GM21786 (cell line): ENCODE measurements around the gene THEM5.
"Not testable (repeated sequence)": the region's sequence is repeated elsewhere in the genome, so short reads cannot be mapped to it uniquely, and the experiment has no call there.

Experiments
- ATAC-seq: cut with Tn5 transposase; IDR thresholded peaks from one replicate; pipeline ENCODE4 v1.9.1; 2021; ENCODE audit not compliant: unreplicated experiment

The THEM5 gene

DNA sequence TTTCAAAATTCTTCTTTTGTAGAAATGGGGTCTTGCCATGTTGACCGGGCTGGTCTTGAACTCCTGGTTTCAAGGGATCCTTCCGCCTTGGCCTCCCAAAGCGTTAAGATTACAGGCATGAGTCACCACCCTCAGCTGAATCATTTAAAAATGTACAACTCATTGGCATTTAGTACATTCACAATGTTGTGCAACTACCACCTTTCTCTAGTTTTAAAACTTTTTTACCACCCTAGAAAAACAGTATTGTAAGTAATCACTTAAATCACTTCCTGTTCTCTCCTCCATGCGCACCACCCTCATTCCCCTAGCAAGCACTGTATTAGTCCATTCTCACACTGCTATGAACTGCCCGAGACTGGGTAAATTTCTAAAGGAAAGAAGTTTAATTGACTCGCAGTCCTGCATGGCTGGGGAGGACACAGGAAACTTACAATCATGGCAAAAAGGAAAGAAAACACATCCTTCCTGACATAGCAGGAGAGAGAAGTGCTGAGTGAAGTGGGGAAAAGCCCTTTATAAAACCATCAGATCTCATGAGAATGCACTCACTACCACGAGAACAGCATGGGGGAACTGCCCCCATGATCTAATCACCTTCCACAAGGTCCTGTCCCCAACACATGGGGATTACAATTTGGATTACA, 14.4 kb upstream of the THEM5 start:
- ATAC-seq, result no peak

DNA sequence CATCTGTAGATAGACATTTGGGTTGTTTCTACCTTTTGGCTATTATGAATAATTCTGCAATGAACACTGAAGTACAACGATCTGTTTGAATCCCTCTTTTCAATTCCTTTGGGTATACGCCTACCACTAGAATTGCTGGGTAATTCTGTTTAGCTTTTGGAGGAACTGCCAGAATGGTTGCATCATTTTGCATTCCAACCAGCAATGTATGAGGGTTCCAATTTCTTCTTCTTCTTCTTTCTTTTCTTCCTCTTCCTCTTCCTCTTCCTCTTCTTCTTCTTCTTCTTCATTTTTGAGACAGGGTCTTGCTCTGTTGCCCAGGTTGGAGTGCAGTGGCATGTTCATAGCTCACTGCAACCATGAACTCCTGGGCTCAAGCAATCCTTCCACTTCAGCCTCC, 13.8 kb upstream of the THEM5 start:
- ATAC-seq, result no peak

DNA sequence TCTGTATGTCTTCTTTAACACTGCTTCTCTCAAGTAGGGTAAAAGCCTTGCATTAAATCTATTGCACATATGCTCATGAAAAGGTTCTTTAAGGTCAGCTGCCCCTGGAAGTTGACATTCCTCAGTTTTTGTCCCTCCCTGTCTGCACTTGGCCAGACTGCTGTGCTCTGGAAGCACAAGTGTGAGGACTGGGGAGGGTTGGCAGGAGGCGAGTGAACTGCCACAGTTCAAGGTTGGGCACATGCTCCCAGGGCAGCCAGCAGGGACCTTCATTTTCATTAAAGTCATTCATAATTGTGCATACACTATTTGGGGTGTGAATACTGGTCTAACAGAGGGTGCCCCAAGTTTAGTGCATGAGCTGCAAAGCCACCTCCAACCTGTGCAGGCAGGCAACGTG, 10.9 kb upstream of the THEM5 start:
- ATAC-seq, result no peak

DNA sequence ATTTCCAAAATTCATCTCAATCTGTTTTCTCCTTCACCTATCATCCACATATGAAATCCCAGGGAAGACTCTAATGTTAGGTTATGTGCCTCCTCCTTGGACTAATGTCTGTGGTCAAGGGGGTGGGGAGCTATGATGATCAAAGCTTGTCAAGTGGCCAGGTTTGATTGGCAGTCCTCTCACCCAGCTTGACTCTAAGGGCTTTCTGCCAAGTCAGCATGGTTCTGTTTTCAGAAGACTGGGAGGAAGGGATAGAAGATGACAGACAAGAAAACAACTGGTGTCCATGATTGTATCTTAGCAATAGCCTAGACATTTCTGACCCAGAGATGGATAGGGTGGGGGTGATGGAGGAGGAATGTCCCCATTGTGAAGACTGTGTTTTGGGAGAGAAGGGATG, 9.1 kb upstream of the THEM5 start:
- no peak for ATAC-seq

DNA sequence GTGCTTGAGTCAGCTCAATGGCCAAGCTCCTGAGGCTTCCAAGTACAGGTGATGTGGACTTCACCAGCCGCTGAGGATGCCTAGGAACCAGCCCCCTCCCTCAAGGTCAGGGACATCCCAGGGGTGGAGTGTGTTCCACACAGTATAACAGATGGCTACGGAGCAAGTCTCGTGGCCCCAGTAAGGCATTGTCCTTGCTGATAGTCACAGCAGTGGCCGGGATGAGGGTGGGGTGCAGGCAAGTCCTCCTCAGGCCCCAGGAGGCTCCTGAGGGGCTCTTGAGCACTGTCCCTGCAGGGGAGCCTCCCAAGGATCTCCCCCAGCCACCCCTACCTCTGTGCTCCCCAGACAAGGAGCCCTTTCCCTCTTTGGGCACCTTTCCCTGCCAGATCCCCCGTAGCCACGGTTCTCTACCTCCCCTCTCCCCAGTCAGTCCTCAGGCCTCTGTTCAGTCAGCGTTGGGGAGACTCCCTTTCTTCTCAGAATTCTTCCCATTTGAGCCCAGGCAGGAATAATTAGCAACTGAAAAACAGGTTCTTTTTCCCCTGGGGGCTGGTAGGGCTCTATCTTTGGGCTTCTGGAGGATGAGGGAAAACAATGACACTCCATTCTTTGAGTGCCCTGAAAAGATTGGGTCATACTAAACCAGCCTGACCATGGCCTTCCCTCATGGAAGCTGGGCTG, 7.1 kb upstream of the THEM5 start:
- ATAC-seq, result no peak

DNA sequence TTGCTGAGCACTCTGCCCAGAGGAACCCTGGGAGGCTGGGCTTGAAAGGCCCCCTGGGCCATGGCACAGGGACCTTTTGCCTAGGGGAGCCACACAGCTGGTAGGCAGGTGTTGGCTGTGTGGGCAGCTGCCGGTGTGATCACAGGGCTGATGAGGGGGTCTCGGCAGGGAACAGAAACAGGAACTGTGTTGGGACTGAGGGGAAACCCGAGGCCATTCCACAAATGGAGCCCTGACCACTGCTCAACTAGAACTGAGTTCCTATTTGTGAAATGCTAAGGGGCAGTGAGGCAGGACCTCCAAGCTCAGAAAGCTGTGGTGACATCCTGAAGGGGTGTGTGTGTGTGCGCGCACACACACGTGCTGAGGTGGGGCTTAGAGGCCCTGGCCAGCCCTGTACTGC, 6.4 kb upstream of the THEM5 start:
- ATAC-seq, result no peak

DNA sequence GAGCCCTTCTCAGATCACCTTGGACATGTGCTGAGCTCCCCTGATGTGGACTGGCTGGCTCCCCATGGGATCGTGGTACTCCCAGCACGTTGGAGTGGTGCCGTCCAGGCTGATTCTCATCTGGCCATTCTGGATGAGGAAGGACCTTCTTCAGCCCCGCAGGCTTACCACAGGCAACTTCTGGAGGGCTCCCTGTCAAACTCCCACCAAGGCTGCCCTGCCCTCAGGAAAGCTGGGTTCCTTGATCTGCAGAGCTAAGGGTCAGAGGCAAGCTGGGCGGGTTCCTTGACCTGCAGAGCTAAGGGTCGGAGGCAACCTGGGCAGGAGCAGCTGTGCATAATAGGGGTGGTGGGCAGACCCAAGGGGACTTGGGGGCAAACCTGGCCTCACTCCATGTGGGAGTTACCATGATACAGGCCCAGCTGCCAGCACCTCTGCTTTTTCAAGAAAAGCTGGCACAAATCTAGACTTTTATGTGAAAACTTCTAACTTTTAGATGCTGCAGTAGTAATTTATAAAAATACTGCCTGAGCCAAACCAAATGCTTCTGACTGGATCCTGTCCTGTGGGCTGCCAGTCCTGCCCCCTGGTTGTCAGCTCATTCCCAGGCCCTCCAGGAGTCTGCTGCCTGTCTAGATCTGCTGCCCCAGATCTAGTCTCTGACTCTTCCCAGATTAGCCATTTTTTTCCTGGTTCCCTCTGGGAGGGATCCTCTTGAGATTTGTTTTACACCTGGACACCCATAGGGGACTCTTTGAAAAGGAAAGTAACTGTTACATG, 5.6 kb upstream of the THEM5 start:
- ATAC-seq, result no peak

DNA sequence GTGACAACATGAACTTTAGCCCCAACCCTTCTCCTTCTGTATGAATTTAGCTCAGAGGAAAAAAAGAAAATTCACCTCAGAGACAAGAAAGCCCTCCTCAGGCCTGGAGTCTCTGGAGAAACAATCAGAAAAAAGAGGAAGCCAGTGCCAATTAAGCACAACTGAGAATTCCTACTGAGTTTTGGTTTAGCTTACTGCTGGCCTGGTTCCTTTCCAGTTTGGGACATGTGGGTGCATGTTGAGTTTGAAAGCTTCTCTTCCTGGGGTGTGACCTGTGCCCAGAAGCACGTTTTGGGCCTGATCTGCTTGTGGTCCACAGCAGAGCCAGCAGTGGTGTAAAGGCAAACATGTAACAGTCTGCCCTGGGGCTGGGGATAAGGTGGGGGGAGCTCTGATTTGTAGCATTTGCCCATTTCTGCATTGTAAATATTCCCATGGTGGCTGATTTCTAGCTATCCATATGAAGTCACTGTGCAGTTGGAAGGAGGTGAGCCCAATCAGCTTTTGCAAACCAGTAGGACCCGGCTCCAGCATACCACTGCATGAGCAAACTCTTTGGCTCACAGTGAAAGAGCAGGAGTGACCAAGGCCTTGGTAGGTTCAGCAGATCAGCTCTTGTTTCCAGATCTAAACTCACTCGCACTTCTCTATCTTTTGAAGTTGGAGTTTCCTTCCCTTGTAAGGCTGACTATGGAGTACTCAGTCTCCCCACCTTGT, 4.7 kb upstream of the THEM5 start:
- ATAC-seq, result no peak

DNA sequence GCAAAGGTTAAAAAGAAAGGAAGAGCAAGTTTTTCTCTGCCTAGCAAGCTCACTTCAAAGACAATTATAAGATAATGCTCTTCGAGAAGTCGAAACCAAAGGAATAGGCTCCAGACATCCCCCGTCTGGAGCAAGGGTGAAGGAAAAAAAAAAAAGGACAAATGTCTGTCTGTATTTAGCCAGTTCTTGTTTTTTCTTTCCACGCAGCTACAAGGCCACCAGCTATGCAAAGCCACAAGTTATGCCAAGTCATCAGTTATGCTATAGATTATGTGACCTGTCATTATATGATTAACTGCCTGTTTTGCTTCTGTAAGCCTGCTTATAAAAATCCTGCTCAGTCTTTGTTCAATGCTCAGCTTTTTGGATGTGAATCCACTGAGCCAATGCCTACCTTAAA, 2.4 kb upstream of the THEM5 start:
- ATAC-seq, result no peak

DNA sequence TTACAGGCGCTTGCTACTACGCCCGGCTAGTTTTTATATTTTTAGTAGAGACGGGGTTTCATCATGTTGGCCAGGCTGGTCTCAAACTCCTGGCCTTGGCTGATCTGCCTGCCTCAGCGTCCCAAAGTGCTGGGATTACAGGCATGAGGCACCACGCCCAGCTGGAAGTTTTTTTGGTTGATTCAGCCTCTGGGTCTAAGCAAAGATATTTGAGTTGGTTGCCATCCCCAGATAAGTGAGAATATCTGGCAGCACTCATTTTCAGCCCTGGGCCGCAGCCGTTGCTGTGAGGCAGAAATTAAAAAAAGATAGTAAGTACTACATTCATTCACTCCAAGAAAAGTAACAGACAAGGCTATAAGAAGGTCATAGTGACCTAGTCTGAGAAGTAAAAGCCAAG, 2.0 kb upstream of the THEM5 start:
- not testable (repeated sequence) for ATAC-seq

DNA sequence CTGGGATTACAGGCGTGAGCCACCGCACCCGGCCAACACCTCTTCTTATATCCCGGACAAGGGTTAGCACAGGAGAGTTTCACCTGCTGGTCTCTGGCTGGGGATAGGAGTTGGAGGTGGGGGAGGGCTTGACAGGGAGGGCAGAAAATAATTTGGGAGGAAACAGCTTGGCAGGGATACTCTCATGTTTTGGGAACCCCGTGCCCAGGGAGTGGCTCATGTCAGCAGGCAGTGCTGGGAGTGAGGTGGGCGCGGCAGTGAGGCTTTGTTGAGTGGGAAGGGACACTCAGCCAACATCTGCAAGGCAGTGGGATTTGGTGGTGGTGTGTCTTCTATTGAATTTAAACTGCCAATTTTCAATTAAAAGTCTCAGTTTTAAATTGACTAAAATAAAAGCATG, 1.1 kb upstream of the THEM5 start:
- ATAC-seq, result no peak

DNA sequence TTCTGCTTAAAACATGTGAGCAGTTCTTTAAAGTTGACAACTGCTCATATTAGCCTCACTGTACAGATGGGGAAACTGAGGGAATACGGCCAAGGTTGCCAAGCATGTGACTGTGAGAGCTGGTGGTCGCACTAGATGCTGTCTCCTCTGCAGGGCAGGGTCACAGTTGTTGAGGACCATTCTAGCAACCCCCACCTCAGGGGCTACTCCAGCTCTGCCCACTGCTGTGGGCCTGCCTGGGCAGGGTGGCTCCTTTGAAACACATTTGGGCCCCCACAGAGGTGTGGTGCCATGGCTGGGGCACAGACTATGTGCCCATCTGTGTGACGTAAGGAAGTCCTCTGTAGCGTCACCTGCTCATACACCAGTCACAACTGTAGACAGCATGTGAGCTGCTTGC, 779 bp downstream of the THEM5 start:
- ATAC-seq, result no peak

DNA sequence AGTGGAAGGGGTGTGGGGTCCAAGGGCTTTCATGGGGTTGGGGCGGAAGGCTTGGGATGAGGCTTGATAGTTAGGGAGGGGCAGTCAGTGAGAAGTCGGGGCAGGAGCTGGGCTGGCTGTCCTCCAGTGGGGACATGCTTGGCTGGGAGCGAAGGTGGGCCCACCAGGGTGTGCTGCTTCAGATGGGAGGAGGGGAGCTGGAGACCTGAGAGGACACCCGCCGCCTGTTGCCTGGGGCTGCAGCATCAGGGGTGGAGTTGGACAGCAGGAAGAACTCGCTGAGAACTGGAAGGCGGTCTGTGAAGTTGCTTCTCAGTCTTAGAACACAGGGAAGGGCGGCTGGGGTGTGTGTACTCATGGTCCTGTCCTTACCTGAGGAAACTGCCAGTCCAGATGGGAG, 1.6 kb downstream of the THEM5 start:
- no peak for ATAC-seq

DNA sequence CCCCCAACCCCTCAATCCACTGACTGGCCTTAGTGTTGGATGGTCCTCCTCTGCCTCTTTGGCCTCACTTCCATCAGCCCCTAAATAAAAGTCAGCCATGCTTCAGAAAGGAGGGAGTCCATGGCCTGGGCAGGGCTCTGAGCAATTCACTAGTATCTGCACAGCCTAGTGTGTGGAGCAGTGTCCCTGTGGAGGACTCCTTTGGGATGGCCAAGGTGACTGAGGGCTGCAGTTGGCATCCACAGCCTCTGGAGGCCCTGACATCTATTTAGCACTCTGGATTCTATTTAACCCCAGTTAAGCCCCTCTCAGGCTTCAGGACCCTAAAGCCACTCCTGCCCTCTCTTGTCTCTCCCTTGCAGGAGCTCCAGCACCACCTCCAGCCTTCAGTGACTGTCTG, 3.6 kb downstream of the THEM5 start:
- no peak for ATAC-seq

DNA sequence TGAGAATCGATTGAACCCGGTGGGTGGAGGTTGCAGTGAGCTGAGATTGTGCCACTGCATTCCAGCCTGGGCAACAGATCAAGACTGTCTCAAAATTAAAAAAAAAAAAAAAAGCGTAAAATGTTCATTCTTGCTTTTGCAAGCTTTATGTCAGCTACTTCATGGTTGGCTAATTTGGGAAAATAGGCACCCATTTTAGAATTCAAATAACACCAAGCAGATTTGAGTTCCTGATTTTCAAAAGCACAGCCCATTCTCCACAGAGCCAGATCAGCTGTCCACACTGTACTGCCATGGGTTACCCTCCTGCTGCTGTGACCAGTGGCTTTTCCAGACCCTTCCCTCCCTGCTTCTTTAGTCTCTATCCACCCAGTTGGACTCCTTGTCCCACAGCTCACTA, 4.4 kb downstream of the THEM5 start:
- ATAC-seq, result no peak

DNA sequence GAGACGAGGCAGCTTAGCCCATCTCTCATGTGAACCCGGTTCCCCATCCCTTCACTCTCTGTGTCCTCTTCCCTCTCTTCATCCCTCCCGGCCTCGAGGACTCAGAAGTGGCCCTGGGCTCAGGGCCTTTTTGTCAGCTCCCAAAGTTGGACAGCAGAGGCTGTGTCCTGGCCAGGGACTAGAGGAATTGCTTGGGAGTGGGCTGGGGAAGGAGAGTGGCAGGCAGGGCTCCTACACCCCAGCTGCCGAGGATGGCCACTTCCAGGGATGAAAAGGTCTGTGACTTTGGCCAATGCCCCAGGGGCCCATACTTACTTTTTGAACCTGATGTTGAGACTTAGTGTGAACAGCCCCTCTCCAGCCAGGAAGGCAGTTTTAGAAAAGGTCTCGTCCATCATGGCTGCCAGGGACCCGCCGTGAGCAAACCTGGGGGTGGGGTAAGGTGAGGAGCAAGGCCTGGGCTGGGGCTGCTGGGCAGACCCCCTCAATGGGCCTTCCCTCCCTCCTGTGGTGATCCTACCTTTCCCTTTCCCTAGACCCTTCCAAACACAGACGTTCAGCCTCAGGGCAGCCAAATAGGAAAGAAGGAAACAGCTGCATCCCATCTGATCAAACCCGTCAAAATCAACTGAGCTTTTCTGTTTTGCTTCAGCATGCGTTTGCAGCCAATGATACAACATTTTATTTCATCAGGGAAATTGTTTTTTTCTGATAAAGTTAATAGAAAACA, 5.5 kb downstream of the THEM5 start:
- ATAC-seq, result no peak

DNA sequence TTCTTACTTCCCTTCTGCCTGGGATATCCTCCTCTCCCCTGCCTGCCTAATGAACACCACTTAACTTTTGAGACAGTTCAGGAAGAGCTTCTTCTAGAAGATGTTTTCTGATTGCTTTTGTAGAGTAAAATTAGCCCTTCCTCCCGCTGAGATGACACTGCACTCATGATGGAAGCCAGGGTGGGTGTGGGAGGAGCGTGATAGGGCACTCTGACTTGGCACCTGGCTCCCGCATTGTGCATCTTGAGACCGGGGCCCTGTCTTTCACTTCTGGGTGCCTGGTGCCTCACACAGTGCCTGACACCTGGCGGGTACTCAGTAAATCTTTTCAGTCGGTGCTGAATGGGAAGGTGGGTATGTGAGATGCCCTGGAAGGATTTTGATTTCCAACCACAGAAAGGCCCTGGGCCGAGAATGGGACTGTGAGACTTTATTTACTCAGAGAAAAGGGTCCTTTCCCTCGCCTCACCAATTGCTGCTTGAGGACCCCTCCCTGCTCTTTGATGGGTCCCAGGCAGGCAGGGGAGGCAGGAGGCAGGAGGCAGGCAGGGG, 6.8 kb downstream of the THEM5 start:
- no peak for ATAC-seq

DNA sequence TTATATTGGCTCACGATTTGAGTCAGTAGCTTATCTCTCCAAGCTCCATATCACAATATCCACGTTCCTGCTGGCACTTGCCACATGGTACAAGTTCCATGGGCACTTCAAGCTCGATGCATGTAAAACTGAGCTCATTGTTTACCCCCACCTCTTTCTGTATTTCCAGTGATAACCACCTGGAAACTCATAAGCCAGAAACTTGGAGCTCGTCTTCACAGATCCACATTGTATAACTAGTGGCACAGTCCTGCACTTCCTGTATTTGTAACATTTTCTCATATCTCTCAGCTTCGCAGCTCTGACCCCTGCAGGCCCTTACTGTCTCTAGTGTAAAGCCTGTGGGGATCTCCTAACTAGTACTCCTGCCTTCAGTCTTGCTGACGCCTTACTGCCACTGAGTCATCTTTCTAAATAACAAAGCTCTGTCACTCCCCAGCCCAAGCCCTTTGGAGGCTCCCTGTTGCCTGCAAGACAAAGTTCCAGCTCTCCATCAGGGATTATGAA, 7.4 kb downstream of the THEM5 start:
- no peak for ATAC-seq

DNA sequence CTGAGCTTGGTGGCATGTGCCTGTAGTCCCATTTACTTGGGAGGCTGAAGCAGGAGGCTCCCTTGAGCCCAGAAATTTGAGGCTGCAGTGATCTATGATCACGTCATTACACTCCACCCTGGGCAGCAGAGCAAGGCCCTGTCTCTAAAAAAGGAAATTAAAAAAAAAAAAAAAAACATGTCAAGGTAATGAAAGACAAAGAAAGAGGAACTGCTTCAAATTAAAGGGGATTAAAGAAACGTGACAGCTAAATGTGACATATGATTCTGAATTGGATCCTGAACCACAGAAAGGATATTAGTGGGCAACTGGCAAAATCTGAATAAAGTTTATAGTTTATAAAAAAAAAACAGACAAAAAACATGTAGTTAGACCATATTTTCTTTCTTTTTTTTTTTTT, 10.1 kb downstream of the THEM5 start:
- ATAC-seq, result no peak

DNA sequence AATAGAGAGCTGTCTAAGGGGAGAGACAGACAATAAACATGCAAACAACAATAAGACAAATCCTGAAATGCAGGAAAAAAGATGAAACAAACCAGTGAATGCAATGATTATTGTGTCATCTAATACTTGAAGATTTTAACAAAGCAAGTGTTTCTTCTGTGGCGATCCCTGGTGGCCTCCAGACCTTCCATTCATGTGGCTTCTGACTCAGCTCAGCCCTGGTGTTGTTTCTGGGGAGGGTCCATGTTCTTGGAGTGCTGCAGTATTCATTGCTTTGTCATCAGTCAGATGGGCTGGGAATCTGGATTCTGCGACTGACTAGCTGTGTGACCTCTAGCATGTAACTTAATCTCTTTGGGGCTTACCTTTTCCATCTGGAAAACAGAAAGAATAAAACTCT, 12.4 kb downstream of the THEM5 start:
- ATAC-seq, result no peak

DNA sequence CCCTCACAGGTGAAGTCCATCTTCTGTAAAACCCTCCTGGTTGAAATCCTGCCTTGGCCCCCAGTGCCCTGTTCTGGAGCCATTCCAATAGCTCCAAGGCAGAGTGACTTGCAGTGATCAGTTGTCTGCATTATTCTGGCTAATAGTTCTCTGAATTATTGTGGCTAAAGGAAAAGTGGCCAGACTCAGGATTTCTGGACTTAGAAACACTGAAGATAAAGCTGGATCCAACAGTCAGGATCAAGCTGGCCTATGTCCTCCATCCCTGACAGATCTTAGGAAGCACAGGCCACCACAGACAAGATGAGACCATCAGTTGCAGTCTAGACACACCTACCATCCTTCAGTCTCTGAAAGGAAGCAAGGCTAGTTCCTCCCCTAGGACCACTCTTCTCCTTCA, 13.1 kb downstream of the THEM5 start:
- ATAC-seq, result no peak
